Naive B cell (primary cell): ENCODE results near the gene RALY. TPM values are rescaled to one million over a fixed set of nuclear protein-coding genes. Genes with fewer than 3 reads are reported as not detected.

Experiments
- ATAC-seq, 2 donors: fragments of 150-1000 bp; cut with Tn5 transposase; 2 replicates each; pipeline ENCODE4 v1.10.0; 2021; ENCODE audit warnings: low read depth in 2 of 2, mild to moderate bottlenecking in 2 of 2, moderate library complexity in 2 of 2
- DNase-seq: peaks from one replicate; pipeline ENCODE4 v3.0.0; 2022
- H3K27ac Mint-ChIP-seq, 6 donors: one replicate each; pipeline ENCODE4 v1.8.0; 2020 to 2022; ENCODE audit warnings: mild to moderate bottlenecking in 6 of 6, mixed read lengths in 6 of 6, moderate library complexity in 5 of 6, inconsistent platforms in 2 of 6
- H3K27me3 Mint-ChIP-seq, 3 donors: one replicate each; pipeline ENCODE4 v1.8.0; 2021 to 2022; ENCODE audit warnings: mixed read lengths in 3 of 3, mild to moderate bottlenecking in 1 of 3
- H3K36me3 Mint-ChIP-seq, 2 donors: one replicate each; pipeline ENCODE4 v1.8.0; 2020 to 2022; ENCODE audit warnings: mixed read lengths in 2 of 2, inconsistent platforms in 1 of 2, mild to moderate bottlenecking in 1 of 2
- H3K4me1 Mint-ChIP-seq, 3 donors: one replicate each; pipeline ENCODE4 v1.8.0; 2020 to 2022; ENCODE audit warnings: mixed read lengths in 3 of 3, inconsistent platforms in 1 of 3, mild to moderate bottlenecking in 1 of 3, moderate library complexity in 1 of 3
- H3K4me3 Mint-ChIP-seq, 8 donors: one replicate each; pipeline ENCODE4 v1.8.0; 2020 to 2022; ENCODE audit warnings: mild to moderate bottlenecking in 8 of 8, mixed read lengths in 8 of 8, moderate library complexity in 8 of 8, inconsistent platforms in 2 of 8
- H3K9me3 Mint-ChIP-seq, 7 donors: one replicate each; pipeline ENCODE4 v1.8.0; 2020 to 2022; ENCODE audit warnings: mixed read lengths in 7 of 7, mild to moderate bottlenecking in 5 of 7, inconsistent platforms in 2 of 7, moderate library complexity in 1 of 7
- polyA plus RNA-seq, 6 donors: library from polyadenylated mRNA; unstranded; fragments of 300-500 nt; fragmentation: Illumina TruSeq; gene quantifications; one replicate each; pipeline ENCODE4 v1.2.3, GENCODE V29; 2021; ENCODE audit warnings: low read depth in 6 of 6

Gene RALY
- polyA plus RNA-seq, 6 donors from 2014 or later, result 155 to 228 (median 187) TPM

DNA sequence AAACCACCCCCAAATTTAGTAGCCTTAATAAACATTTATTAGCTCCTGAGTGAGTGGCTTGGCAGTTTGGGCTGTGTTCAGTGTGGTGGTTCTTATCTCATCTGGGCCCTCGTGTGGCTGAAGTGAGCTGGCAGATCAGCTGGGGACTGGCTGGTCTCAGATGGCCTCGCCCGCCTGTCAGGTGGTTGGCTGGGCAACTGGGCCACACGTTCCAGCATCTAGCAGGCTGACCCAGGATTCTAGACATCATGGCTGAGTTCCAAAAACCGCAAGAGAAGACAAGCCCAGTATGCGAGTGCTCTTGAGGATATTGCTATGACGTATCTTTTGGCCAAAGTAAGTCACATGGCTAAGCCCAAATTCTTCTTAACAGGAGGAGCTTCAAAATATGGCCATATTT lies 89.4 kb downstream of the RALY start:
- Mint-ChIP-seq H3K27ac (peak overlapping the region; percentile 63 to 91 (median 76)), H3K36me3 (peaks cover 7 to 42% of the 10 kb centered on the region in 2 donors), H3K27me3 (no peaks in the 10 kb centered on the region), H3K4me1 (peaks cover 13 to 28% (median 14%) of the 10 kb centered on the region in 3 donors), H3K4me3 (no peak overlapping the region), H3K9me3 (no peaks in the 10 kb centered on the region)
- DNase-seq (no peak), ATAC-seq (no peak)

DNA sequence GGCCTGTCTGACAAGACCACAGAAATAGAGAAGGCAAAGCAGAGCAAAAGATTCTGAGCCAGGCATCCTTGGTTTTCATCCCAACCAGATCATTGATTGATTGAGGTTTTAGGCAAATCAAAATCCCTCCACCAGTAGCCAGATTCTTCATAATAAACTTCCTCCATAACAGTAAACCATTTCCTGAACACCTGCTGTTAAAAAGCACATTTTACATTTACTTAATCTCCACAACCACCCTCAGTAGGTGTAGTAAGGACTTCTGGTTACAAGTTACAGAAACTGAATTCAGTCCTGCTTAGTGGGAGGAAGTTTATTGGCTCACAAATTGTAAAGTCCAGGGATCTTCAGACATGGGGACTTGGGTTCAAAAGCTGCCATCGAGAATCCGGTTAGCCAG lies 90.1 kb downstream of the RALY start:
- peaks cover 7 to 35% of the 10 kb centered on the region in 2 donors for H3K36me3 Mint-ChIP-seq
- H3K27me3 Mint-ChIP-seq, result no peaks in the 10 kb centered on the region
- peak overlapping the region; percentile 64 to 95 (median 80) for H3K27ac Mint-ChIP-seq
- ATAC-seq, result no peak
- H3K9me3 Mint-ChIP-seq, result no peaks in the 10 kb centered on the region
- DNase-seq, result no peak
- H3K4me1 Mint-ChIP-seq, result peaks cover 13 to 26% (median 14%) of the 10 kb centered on the region in 3 donors
- no peak overlapping the region for H3K4me3 Mint-ChIP-seq

DNA sequence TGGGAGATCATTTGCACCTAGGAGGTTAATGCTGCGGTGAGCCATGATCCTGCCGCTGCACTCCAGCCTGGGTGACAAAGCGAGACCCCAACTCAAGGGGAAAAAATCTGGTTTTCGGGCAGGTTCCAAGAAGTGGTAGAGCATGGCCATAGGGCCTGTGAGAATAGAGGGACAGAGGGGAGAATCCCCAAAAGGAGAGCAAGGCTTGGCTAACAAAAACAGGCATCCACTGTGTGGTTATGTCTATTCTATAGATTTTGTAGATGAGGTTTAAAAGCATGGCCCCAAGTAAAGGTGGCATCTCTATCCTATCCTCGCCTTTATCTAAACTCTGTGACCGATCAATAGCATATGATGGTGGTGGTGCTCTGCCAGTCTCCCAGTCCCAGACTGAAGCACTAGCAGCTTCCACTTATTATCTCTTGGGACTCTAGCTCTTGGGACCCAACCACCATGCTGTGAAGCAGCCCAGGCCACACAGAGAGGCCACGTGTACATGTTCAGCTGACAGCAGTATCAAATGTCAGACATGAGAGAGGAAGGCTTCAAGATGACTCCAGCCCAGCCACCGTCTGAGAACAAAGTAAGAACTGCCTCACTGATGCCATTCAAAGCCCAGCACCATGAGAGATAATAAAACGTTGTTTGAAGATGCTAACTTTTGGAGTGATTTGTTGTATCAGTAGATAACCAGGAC lies 90.7 kb downstream of the RALY start:
- Mint-ChIP-seq H3K4me3 (no peak overlapping the region), H3K36me3 (peaks cover 7 to 32% of the 10 kb centered on the region in 2 donors), H3K4me1 (peaks cover 13 to 26% (median 14%) of the 10 kb centered on the region in 3 donors), H3K27ac (peak overlapping the region; percentile 65 to 95 (median 75)), H3K9me3 (no peaks in the 10 kb centered on the region), H3K27me3 (no peaks in the 10 kb centered on the region)
- ATAC-seq, result no peak
- DNase-seq, result no peak

DNA sequence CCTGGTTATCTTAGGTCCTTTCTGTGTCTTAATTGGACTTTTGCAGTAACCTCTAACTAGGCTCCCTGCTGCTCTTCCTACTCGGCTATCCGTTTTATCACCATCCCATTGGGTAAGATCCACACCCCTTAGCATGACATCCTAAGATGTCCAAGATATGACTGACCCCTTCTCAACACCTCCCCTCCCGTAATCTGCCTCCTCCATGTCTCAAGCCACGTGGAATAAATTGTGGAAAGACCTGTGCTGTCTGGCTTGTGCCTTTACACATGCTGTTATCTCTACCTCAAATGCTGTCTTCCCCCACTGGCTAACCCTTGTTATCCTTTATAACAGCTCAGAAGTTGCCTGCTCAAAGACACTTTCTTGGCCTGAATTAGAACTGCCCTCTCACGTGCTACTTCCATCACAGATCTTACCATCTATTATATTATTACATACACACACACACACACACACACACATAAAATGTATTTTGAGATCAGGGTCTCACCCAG lies 91.9 kb downstream of the RALY start:
- Mint-ChIP-seq H3K27ac (peak overlapping the region in 3 of 6 donors; percentile 69 to 78 (median 73)), H3K4me1 (peaks cover 13 to 26% (median 14%) of the 10 kb centered on the region in 3 donors), H3K36me3 (peaks cover 7 to 23% of the 10 kb centered on the region in 2 donors), H3K9me3 (no peaks in the 10 kb centered on the region), H3K27me3 (no peaks in the 10 kb centered on the region), H3K4me3 (no peak overlapping the region)
- DNase-seq, result no peak
- no peak for ATAC-seq

DNA sequence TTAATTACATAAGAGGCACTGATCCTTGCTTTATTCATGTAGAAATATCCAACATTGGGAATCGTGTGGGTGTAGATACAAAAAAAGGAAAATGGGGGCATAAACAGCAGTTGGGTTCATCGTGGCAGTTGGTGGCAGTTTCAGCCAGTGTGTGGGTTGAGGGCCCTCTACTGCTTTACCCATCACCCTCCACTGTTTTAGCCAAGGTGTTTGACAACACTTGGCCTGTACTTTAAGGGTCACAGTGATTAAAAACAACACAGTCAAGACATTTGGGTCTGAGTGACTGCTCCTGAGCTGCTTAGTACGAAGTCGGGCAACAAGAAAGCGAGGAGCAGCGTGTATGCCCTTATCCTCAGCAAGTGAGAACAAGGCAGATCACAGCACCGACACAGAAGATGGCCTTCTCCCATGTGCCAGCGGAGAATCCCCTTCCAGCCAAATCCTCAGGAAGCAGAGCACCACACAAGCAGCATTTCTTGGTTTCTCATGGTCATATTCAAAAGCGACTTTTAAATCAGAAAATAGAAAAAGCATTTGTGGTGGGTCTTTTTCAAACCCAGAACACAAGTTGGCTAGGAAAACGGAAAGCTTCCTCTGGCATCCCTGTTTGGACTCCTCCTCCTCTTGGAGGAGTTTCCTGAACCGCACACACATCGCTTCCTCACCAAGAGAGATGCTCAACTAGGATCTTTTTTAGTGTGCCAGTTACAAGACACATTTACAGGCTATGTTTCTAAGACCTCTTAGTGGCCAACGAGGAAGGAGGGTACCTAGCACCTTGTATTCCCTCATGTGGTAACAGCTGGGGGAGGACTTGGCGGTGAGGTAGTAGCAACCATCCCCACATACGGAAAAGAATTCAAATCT lies 94.8 kb downstream of the RALY start:
- Mint-ChIP-seq H3K9me3 (no peaks in the 10 kb centered on the region), H3K27me3 (no peaks in the 10 kb centered on the region), H3K27ac (peak overlapping the region in 4 of 6 donors; percentile 41 to 79 (median 72)), H3K36me3 (peaks cover 11% of the 10 kb centered on the region in 2 donors), H3K4me1 (peaks cover 7 to 20% (median 16%) of the 10 kb centered on the region in 3 donors), H3K4me3 (no peak overlapping the region)
- DNase-seq (no peak), ATAC-seq (no peak)

DNA sequence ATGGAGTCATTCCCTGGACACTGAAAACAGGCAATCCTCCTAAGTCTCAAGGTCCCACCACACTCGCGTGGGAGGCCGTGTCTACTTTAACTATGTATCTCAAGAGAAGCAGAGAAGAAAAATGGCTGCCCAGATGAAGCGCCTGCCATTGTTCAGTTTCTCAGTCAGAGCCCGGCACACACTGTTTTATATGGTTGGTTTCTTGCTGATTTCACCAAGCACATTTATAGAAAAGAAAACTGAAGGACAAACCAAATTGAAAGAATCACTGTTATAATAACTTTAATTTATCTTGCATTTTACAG lies 95.4 kb downstream of the RALY start:
- ATAC-seq (no peak), DNase-seq (no peak)
- peaks cover 11% of the 10 kb centered on the region in 2 donors for H3K36me3 Mint-ChIP-seq
- H3K4me3 Mint-ChIP-seq, result no peak overlapping the region
- no peak overlapping the region for H3K27ac Mint-ChIP-seq
- H3K4me1 Mint-ChIP-seq, result peaks cover 2 to 14% (median 10%) of the 10 kb centered on the region in 3 donors
- no peaks in the 10 kb centered on the region for H3K27me3 Mint-ChIP-seq
- no peaks in the 10 kb centered on the region for H3K9me3 Mint-ChIP-seq

DNA sequence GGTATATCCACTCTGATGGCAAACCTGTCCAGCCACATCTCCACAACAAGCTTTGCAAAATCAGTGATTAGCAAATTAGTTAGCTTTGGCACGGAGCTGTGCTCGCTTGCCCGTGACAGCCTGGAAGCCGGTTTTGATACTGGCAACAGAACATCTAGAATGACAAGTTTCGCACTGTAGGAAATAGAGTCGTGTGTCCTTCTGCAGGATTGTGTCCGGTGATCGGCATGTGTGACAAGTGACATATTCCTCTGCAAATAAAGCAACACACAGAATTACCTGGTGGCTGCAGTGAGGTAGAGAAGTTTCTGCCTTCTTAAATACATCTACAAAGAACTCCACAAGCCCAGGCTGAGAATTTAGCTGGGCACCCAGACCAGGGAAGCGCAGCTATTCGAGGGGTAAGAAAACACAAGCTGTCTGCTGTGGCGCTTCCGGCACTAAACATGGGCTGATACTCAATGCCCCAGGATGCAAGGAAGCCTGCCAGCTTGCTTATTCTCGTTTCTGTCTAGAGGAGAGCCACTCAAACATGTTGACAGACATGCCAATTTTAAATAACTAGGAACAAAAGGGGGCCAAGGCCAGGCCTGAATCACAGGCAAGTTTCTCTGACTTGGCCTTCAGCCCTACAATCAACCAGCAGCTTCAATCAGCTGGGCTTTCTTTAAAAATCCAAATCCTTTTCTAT lies 96.1 kb downstream of the RALY start:
- no peak for DNase-seq

DNA sequence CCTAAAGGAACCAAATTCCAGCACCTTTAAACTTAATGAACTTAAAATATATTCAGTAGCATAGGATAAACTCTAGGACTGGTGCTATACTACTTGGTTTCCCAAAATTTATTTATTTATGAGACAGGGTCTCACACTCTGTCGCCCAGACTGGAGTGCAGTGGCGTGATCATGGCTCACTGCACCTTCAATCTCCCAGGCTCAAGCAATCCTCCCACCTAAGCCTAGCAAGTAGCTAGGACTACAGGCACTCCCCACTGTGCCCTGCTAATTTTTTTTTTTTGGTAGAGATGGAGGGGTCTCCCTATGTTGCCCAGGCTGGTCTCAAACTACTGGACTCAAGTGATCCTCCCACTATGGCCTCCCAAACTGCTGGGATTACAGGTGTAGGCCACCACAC lies 96.9 kb downstream of the RALY start:
- DNase-seq (no peak), ATAC-seq (no peak)
- Mint-ChIP-seq H3K27ac (peak overlapping the region in 1 of 6 donors; percentile 15), H3K36me3 (peaks cover 4 to 9% of the 10 kb centered on the region in 2 donors), H3K9me3 (no peaks in the 10 kb centered on the region), H3K4me1 (peaks cover 0 to 5% (median 4%) of the 10 kb centered on the region in 3 donors), H3K27me3 (no peaks in the 10 kb centered on the region), H3K4me3 (no peak overlapping the region)

More for the DNA sequence above, 96.1 kb downstream of the RALY start:
- no peaks in the 10 kb centered on the region for H3K9me3 Mint-ChIP-seq
- H3K27ac Mint-ChIP-seq, result peak overlapping the region in 2 of 6 donors; percentile 24 to 82
- H3K36me3 Mint-ChIP-seq, result peaks cover 11% of the 10 kb centered on the region in 2 donors
- no peak overlapping the region for H3K4me3 Mint-ChIP-seq
- no peak for ATAC-seq
- H3K27me3 Mint-ChIP-seq, result no peaks in the 10 kb centered on the region
- H3K4me1 Mint-ChIP-seq, result peaks cover 0 to 9% (median 5%) of the 10 kb centered on the region in 3 donors

DNA sequence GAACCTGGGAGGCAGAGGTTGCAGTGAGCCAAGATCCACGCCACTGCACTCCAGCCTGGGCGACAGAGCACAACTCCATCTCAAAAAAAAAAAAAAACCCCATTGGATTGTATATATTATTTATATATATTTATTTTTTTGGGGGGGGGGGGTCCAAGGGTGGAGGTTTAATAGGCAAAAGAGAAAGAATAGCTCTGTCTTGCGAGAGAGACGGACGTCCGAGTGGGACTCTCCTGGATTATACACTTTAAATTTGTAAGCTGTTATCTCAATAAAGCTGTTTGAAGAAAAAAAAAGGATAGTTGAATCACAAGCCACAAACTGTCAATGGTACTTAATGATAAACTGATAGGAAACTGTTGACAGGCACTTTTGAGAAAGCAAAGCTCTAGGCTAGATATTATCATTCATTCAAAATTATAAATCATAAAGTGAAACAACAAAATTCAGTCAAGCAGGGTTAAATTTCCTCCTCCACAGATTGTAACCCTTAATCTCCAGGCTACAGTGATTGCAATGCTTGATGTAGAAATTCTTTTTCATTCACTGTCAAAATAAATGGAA lies 98.0 kb downstream of the RALY start:
- Mint-ChIP-seq H3K4me1 (peaks cover 0 to 5% (median 0%) of the 10 kb centered on the region in 3 donors), H3K27me3 (no peaks in the 10 kb centered on the region), H3K27ac (no peak overlapping the region), H3K9me3 (no peaks in the 10 kb centered on the region), H3K4me3 (no peak overlapping the region), H3K36me3 (peaks cover 0 to 9% of the 10 kb centered on the region in 2 donors)
- DNase-seq, result no peak
- ATAC-seq, result no peak

DNA sequence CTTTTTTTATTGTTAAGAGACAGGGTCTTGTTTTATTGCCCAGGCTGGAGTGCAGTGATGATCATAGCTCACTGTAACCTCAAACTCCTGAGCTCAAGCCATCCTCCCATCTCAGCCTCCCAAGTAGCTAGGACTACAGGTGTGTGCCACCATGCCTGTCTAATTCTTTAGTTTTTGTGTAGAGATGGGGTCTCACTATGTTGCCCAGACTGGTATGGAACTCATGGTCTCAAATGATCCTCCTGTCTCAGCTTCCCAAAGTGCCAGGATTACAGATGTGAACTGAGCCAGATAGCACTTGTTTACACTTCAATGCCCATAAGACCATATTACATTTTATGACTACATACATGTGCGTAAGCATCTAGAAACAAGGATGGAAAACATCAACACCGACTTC lies 100.2 kb downstream of the RALY start:
- no peak overlapping the region for H3K4me3 Mint-ChIP-seq
- H3K27ac Mint-ChIP-seq, result peak overlapping the region in 1 of 6 donors; percentile 38
- ATAC-seq (no peak), DNase-seq (no peak)
- no peaks in the 10 kb centered on the region for H3K27me3 Mint-ChIP-seq
- peaks cover 0 to 5% (median 0%) of the 10 kb centered on the region in 3 donors for H3K4me1 Mint-ChIP-seq
- H3K9me3 Mint-ChIP-seq, result no peaks in the 10 kb centered on the region
- H3K36me3 Mint-ChIP-seq, result peaks cover 0 to 9% of the 10 kb centered on the region in 2 donors

DNA sequence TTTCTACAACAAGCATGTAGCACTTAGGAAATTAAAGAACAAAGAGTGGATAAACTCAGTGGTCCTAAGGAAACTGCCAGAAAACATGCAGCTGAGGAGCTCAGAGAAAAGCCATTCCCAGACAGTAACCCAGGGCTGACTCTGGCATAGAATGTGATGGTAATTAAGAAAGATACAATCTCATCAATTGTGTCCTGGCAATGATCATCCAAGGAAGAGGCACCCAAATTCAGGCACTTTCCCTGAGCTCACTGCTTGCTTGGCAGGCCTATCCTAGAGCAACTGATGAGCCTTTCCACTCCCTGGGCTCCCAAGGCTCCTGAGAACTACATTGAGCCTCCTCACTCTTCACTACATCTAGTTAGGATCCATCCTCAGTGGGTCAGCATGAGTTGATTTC lies 102.1 kb downstream of the RALY start:
- no peak for DNase-seq
- peak overlapping the region in 1 of 6 donors; percentile 19 for H3K27ac Mint-ChIP-seq
- peaks cover 0 to 9% of the 10 kb centered on the region in 2 donors for H3K36me3 Mint-ChIP-seq
- H3K27me3 Mint-ChIP-seq, result no peaks in the 10 kb centered on the region
- no peaks in the 10 kb centered on the region for H3K9me3 Mint-ChIP-seq
- H3K4me3 Mint-ChIP-seq, result no peak overlapping the region
- H3K4me1 Mint-ChIP-seq, result peaks cover 0 to 5% (median 4%) of the 10 kb centered on the region in 3 donors
- ATAC-seq, result no peak

DNA sequence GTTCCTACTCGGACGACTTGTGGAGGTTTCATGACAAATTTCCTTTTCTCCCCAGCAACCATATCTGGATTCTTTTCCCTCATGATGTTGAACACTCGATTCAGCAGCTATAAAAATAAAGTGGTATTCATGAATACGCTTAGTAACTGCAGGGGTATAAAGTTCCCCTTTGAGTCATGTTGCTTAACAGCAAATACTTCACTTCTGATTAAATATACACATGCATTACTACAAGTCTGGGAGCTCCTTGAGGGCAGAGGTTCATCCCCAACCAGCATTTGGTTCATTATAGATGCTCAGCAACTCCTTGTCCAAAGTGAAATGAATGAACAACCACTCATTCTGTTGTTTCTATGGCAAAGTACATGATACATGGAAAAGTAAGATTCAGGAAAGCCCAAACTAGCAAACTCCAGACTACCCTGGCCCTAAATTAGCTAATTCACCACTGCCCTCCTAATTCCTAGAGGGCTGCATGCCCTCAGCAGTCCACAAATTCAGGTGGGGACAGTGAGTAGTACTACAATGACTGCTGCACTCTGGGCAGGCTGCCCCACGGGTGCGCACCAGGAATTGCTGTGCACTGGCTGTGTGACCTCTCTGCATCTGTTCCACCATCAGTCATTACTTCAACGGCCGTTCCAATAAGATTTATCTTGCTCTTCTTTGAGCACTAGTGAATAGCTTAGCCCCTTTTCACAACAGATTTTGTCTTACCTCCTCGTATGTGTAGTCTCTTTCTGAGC lies 103.2 kb downstream of the RALY start:
- ATAC-seq (no peak), DNase-seq (no peak)
- H3K4me3 Mint-ChIP-seq, result no peak overlapping the region
- peak overlapping the region in 2 of 6 donors; percentile 13 to 57 for H3K27ac Mint-ChIP-seq
- peaks cover 0 to 8% of the 10 kb centered on the region in 2 donors for H3K36me3 Mint-ChIP-seq
- H3K4me1 Mint-ChIP-seq, result peaks cover 0 to 5% (median 4%) of the 10 kb centered on the region in 3 donors
- H3K27me3 Mint-ChIP-seq, result no peaks in the 10 kb centered on the region
- H3K9me3 Mint-ChIP-seq, result no peaks in the 10 kb centered on the region
